K562 (cell line): ENCODE data around the gene TLX2. TPM values are rescaled to one million over a fixed set of nuclear protein-coding genes. Genes with fewer than 3 reads are reported as not detected.
A peak's percentile ranks its signal among the peaks of the same experiment; 100 is the strongest.

ENCODE experiments used
- ATAC-seq: fragments of 200-7000 bp; cut with Tn5 transposase; 3 replicates; pipeline ENCODE4 v1.9.1; 2020; ENCODE audit warnings: moderate library complexity
- BruUV-seq: library from RNA; stranded (reverse); fragments of 400-500 nt; replicated peaks from 2 replicates; lab custom pipeline; 2021; lab: Mats Ljungman, UMichigan
- CTCF ChIA-PET: fragments of 300-600 bp; formaldehyde crosslinking; extraction: SDS; loops from one replicate; lab custom pipeline; 2021; ENCODE audit warnings: low intra/inter-chr PET ratio; lab: Yijun Ruan, JAX
- POLR2A ChIA-PET: fragments of 300-600, 350-650 bp; sonication (Branson Sonifier 250); formaldehyde crosslinking; extraction: SDS; loops from one replicate; lab custom pipeline; 2021; ENCODE audit warnings: antibody characterized with exemption, inconsistent platforms; lab: Yijun Ruan, JAX
- DNase-seq, 4 experiments: peaks; one replicate each; pipeline versions ENCODE4 v3.0.0 to v3.0.0-alpha.2; 2011 to 2018; ENCODE audit warnings: low spot score in 3 of 4, mixed read lengths in 3 of 4; ENCODE audit errors: extremely low read depth in 1 of 4
- FAIRE-seq: peaks from 2 replicates; lab custom pipeline; 2011; peaks lifted over from hg19 to GRCh38; lab: Jason Lieb, UNC
- H2AFZ ChIP-seq: 2 replicates; pipeline ENCODE4 v1.6.0; 2011; ENCODE audit warnings: low read depth, low read length, control low read depth, inconsistent platforms
- H3K27ac ChIP-seq: fragments of 200-600 bp; 3 replicates; pipeline ENCODE4 v1.8.0; 2011; ENCODE audit warnings: low read depth, mild to moderate bottlenecking, control low read depth, inconsistent platforms, low read length, moderate library complexity, mixed read lengths; ENCODE audit errors: extremely low read depth
- H3K27me3 ChIP-seq, 2 experiments: fragments of 300-600 bp in 1 of 2; 2 replicates in 1 of 2; 3 replicates in 1 of 2; pipeline versions ENCODE4 v1.6.0 to v1.8.0; 2011; ENCODE audit warnings: inconsistent platforms in 2 of 2, low read length in 2 of 2, mild to moderate bottlenecking in 1 of 2, mixed read lengths in 1 of 2, moderate library complexity in 1 of 2; ENCODE audit not compliant: control insufficient read depth in 2 of 2, insufficient read depth in 2 of 2
- H3K36me3 ChIP-seq: fragments of 300-600 bp; 3 replicates; pipeline ENCODE4 v1.8.0; 2011; ENCODE audit warnings: mild to moderate bottlenecking, low read length, inconsistent platforms; ENCODE audit not compliant: control insufficient read depth, insufficient read depth
- H3K4me1 ChIP-seq, 2 experiments: fragments of 200-600 bp in 1 of 2; replicated peaks in 1 of 2; 2 replicates in 1 of 2; 3 replicates in 1 of 2; pipeline versions ENCODE4 v1.5.1 to v1.8.0; 2011; ENCODE audit warnings: inconsistent platforms in 2 of 2, low read length in 2 of 2, mild to moderate bottlenecking in 1 of 2, mixed read lengths in 1 of 2, moderate library complexity in 1 of 2; ENCODE audit not compliant: control insufficient read depth in 2 of 2, insufficient read depth in 2 of 2
- H3K4me2 ChIP-seq: 2 replicates; pipeline ENCODE4 v1.6.1; 2011; ENCODE audit warnings: low read length, control low read depth, inconsistent platforms, mixed read lengths; ENCODE audit not compliant: insufficient read depth
- H3K4me3 ChIP-seq: fragments of 200-600 bp; sonication (generic), shearing (Covaris generic); 2 replicates; pipeline ENCODE4 v1.5.1; 2016; ENCODE audit warnings: control low read depth, inconsistent platforms
- H3K79me2 ChIP-seq: fragments of 200-600 bp; 3 replicates; pipeline ENCODE4 v1.8.0; 2011; ENCODE audit warnings: low read length, inconsistent platforms; ENCODE audit not compliant: control insufficient read depth, insufficient read depth
- H3K9ac ChIP-seq, 2 experiments: 2 replicates each; pipeline versions ENCODE4 v1.6.0 to v1.6.1; 2011; ENCODE audit warnings: low read depth in 2 of 2, low read length in 2 of 2, control low read depth in 1 of 2, inconsistent platforms in 1 of 2, mild to moderate bottlenecking in 1 of 2, mixed read lengths in 1 of 2; ENCODE audit not compliant: insufficient read depth in 1 of 2
- H3K9me1 ChIP-seq: one replicate; pipeline ENCODE4 v1.6.0; 2011; ENCODE audit warnings: inconsistent platforms, mild to moderate bottlenecking, low read length, moderate library complexity; ENCODE audit not compliant: control insufficient read depth, insufficient read depth
- H3K9me3 ChIP-seq: replicated peaks from 2 replicates; pipeline ENCODE4 v1.5.1; 2011; ENCODE audit warnings: low read depth, low read length, inconsistent platforms; ENCODE audit not compliant: control insufficient read depth, insufficient read depth
- H4K20me1 ChIP-seq: replicated peaks from 2 replicates; pipeline ENCODE4 v1.6.1; 2011; ENCODE audit warnings: low read length, inconsistent platforms, mixed read lengths; ENCODE audit not compliant: control insufficient read depth, insufficient read depth
- ARID1B ChIP-seq: fragments of 450-650 bp; IDR thresholded peaks from 2 replicates; pipeline ENCODE4 v1.6.1; 2016; ENCODE audit warnings: antibody characterized with exemption, mild to moderate bottlenecking, inconsistent platforms
- CBX5 ChIP-seq: IDR thresholded peaks from 2 replicates; pipeline ENCODE4 v1.6.1; 2014; ENCODE audit warnings: low read depth, borderline replicate concordance
- CHD4 ChIP-seq: fragments of 200-600 bp; sonication (generic); IDR thresholded peaks from 3 replicates; pipeline ENCODE4 v1.6.1; 2012; ENCODE audit warnings: low read depth, mild to moderate bottlenecking, mixed read lengths, low read length, inconsistent platforms; ENCODE audit not compliant: insufficient read depth, insufficient replicate concordance, poor library complexity, severe bottlenecking
- ETV6 ChIP-seq, 3 experiments: fragments of 150-350 bp in 1 of 3; sonication (generic) in 1 of 3; formaldehyde crosslinking in 1 of 3; IDR thresholded peaks; 2 replicates each; pipeline versions ENCODE4 v1.6.1 to v1.8.0; 2014 to 2022; ENCODE audit warnings: borderline replicate concordance in 2 of 3, low read depth in 2 of 3, antibody characterized with exemption in 1 of 3, low read length in 1 of 3, mild to moderate bottlenecking in 1 of 3, missing genetic modification reagents in 1 of 3
- GTF2F1 ChIP-seq: IDR thresholded peaks from 2 replicates; pipeline ENCODE4 v1.6.1; 2011; ENCODE audit warnings: low read depth, low read length, improper control_type of control experiment
- HNRNPH1 ChIP-seq: fragments of 200-400 bp; formaldehyde crosslinking; optimal IDR thresholded peaks from 2 replicates; pipeline ENCODE3; 2017; ENCODE audit warnings: low read depth, mild to moderate bottlenecking, low read length, moderate library complexity
- PYGO2 ChIP-seq: fragments of 450-650 bp; IDR thresholded peaks from 2 replicates; pipeline ENCODE4 v1.6.1; 2016; ENCODE audit warnings: mild to moderate bottlenecking, missing genetic modification characterization, moderate library complexity, missing compliant biosample characterization
- SIN3B ChIP-seq: fragments of 450-650 bp; IDR thresholded peaks from 2 replicates; pipeline ENCODE4 v1.6.1; 2017; ENCODE audit warnings: low read depth, mild to moderate bottlenecking, moderate library complexity
- SIRT6 ChIP-seq: IDR thresholded peaks from one replicate; pipeline ENCODE4 v1.6.1; 2012; ENCODE audit warnings: low read depth, mild to moderate bottlenecking, control low read depth, inconsistent platforms, low read length, moderate library complexity
- SMARCA5 ChIP-seq: fragments of 450-650 bp; IDR thresholded peaks from 2 replicates; pipeline ENCODE4 v1.6.1; 2016
- SMC3 ChIP-seq: conservative IDR thresholded peaks from 2 replicates; pipeline ENCODE4 v1.6.1; 2011; ENCODE audit warnings: low read depth, low read length, improper control_type of control experiment; ENCODE audit not compliant: insufficient read depth
- SNAPC5 ChIP-seq: fragments of 250-450 bp; sonication (Bioruptor Pico); IDR thresholded peaks from 2 replicates; pipeline ENCODE4 v1.8.0; 2021; ENCODE audit warnings: moderate library complexity, mild to moderate bottlenecking, inconsistent platforms
- TEAD2 ChIP-seq: fragments of 450-650 bp; IDR thresholded peaks from 2 replicates; pipeline ENCODE4 v1.6.1; 2016; ENCODE audit warnings: missing genetic modification characterization, control low read depth, missing compliant biosample characterization
- ZBTB1 ChIP-seq: sonication (generic); formaldehyde crosslinking; IDR thresholded peaks from 2 replicates; pipeline ENCODE4 v1.8.1; 2023; ENCODE audit warnings: missing genetic modification reagents, low read depth, mild to moderate bottlenecking, borderline replicate concordance
- ZNF232 ChIP-seq: sonication (generic); formaldehyde crosslinking; IDR thresholded peaks from 2 replicates; pipeline ENCODE4 v1.8.0; 2022; ENCODE audit warnings: mild to moderate bottlenecking, missing genetic modification reagents
- WGBS: fragments of 100-300 bp; shearing (Covaris generic); methylation state at CpG from one replicate; pipeline ENCODE4 v1.1.6; 2016; ENCODE audit warnings: low coverage, mixed read lengths; ENCODE audit not compliant: insufficient coverage; ENCODE audit errors: missing lambda C conversion rate; 5-methylcytosine and 5-hydroxymethylcytosine counted together
- in situ Hi-C: fragments of 300-500 bp; cut with MboI; formaldehyde crosslinking; loops from 4 replicates; pipeline ENCODE4 v1.15.0; 2018; ENCODE audit warnings: inconsistent platforms, mixed read lengths
- intact Hi-C: fragments of 100-400 bp; cut with micrococcal nuclease; formaldehyde crosslinking; loops from 2 replicates; pipeline ENCODE4 v1.14.2; 2022
- polyA plus RNA-seq, 8 experiments: library from polyadenylated mRNA; depleted of rRNA in 4 of 8; stranded (reverse) in 5 of 8; unstranded in 3 of 8; fragments of >200 nt; fragmentation: Nextera tagmentation in 2 of 8; fragmentation: Illumina TruSeq in 1 of 8; extraction: Ambion mirVana in 2 of 8; extraction: Trizol in 1 of 8; gene quantifications; 2 replicates each; pipeline versions ENCODE4 v1.2.1 to v1.2.3, GENCODE V29; 2011 to 2014; ENCODE audit warnings: inconsistent platforms in 1 of 8, missing spikeins in 1 of 8
- total RNA-seq, 7 experiments: library from RNA; depleted of rRNA in 6 of 7; stranded (reverse); fragments of >200 nt in 6 of 7; fragmentation: Illumina TruSeq in 2 of 7; extraction: Trizol in 2 of 7; gene quantifications; 2 replicates each; pipeline versions ENCODE4 v1.2.1 to v1.2.3, GENCODE V29; 2011 to 2021; ENCODE audit warnings: low replicate concordance in 1 of 7
- TF ChIP-seq, protein P1 (sequence below): sonication (generic); formaldehyde crosslinking; IDR thresholded peaks from 2 replicates; pipeline ENCODE4 v1.8.0; 2022; ENCODE audit warnings: mild to moderate bottlenecking, missing genetic modification reagents

TLX2 gene
- total and polyA plus RNA-seq, 9 of the 15 experiments (the other 6 are each of a cell fraction or from before 2014, with no cell fraction given): not detected

- Histone ChIP-seq H3K79me2 (peaks cover 13% of the 10 kb centered on the region; the same call in 2 of the 3 replicates), H3K9me1 (peaks cover 4% of the 10 kb centered on the region), H2AFZ (peak within 1 kb of the TSS; percentile 97), H3K27ac (peak within 1 kb of the TSS; percentile 95), H3K9ac (peak within 1 kb of the TSS; percentile 88 to 95), H4K20me1 (no peaks in the 10 kb centered on the region), H3K4me1 (peaks cover 12 to 16% of the 10 kb centered on the region in 2 experiments; a peak in 3 of 5 replicates), H3K4me2 (peak within 1 kb of the TSS; percentile 99), H3K27me3 (no peaks in the 10 kb centered on the region), H3K9me3 (no peaks in the 10 kb centered on the region), H3K36me3 (peaks cover 20% of the 10 kb centered on the region; the same call in 2 of the 3 replicates), H3K4me3 (peak within 1 kb of the TSS; percentile 83)
- in situ Hi-C loops (no loop called here), intact Hi-C loops (loop anchor here (5.0 kb wide), 1 partner anchor 75 kb away; no protein-coding TSS in a partner anchor)
- POLR2A ChIA-PET: interaction anchor here (0.6 to 4.0 kb wide), 6 partner anchors 10 to 1056 kb away, joined by 3 to 28 read pairs (median 4); partner anchors contain the start of genes AUP1, CCDC142, HTRA2 and TTC31
- FAIRE-seq (peak; percentile 90), ATAC-seq (peak; percentile 93), DNase-seq (peak; percentile 80 to 97 (median 80))
- WGBS: under 1% methylated on average over 59 of the region's 66 CpGs
- CTCF ChIA-PET: interaction anchor here (0.7 kb wide), 1 partner anchor 1887 kb away, joined by 3 read pairs; no protein-coding TSS in a partner anchor
- TSS peak; percentile 91 for BruUV-seq
- TF ChIP-seq ZNF232: no peak
- TF ChIP-seq ETV6 (IDR thresholded peaks at IDR 0.05; ENCODE audit: borderline replicate concordance in 1 of 2, low read depth in 2 of 2, low read length in 1 of 2): no peak
- TF ChIP-seq ETV6 (CRISPR knock-in tag; IDR thresholded peaks at IDR 0.05; ENCODE audit: borderline replicate concordance): no peak
- TF ChIP-seq, protein P1, sequence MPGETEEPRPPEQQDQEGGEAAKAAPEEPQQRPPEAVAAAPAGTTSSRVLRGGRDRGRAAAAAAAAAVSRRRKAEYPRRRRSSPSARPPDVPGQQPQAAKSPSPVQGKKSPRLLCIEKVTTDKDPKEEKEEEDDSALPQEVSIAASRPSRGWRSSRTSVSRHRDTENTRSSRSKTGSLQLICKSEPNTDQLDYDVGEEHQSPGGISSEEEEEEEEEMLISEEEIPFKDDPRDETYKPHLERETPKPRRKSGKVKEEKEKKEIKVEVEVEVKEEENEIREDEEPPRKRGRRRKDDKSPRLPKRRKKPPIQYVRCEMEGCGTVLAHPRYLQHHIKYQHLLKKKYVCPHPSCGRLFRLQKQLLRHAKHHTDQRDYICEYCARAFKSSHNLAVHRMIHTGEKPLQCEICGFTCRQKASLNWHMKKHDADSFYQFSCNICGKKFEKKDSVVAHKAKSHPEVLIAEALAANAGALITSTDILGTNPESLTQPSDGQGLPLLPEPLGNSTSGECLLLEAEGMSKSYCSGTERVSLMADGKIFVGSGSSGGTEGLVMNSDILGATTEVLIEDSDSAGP (CRISPR knock-in tag): no peak
- no peak for TF ChIP-seq HNRNPH1
- TF ChIP-seq SMARCA5: no peak
- TF ChIP-seq SIRT6: no peak
- TF ChIP-seq CHD4: no peak
- TF ChIP-seq ZBTB1 (CRISPR knock-in tag): 0 out of 2 replicates have a peak, but pooled peaks have one; percentile 19
- TF ChIP-seq SIN3B: peak; percentile 98
- no peak for TF ChIP-seq PYGO2 (tag)
- no peak for TF ChIP-seq SMC3
- TF ChIP-seq CBX5: no peak
- no peak for TF ChIP-seq SNAPC5 (CRISPR knock-in tag)
- no peak for TF ChIP-seq TEAD2 (tag)
- no peak for TF ChIP-seq GTF2F1
- peak; percentile 22; the same call in 1 of the 2 replicates for TF ChIP-seq ARID1B
Observed at GRCh38 chr2:74472086-74472944, 41.9 kb upstream of the TLX2 start, which contains the start of gene MRPL53. Gene MRPL53, minus strand, starts transcription at chr2:74472680. Its CDS starts 20 bp downstream, at chr2:74472660.
